Activated naive CD4-positive, alpha-beta T cell treated with anti-CD3 and anti-CD28 coated beads, Interleukin-2, amount 50 U/mL, for 16 hours (primary cell): ENCODE results near the gene FCSK.
"Not testable (repeated sequence)": the region's sequence is repeated elsewhere in the genome, so short reads cannot be mapped to it uniquely, and the experiment has no call there.

Experiments
- DNase-seq: peaks from one replicate; pipeline ENCODE4 v3.0.0-alpha.2; 2020

The FCSK gene

GRCh38 chr16:70454222-70455034, at the start of gene FCSK:
Gene FCSK, plus strand, starts transcription at chr16:70454595. Its CDS starts 8,596 bp downstream, at chr16:70463191.
- DNase-seq: peak; percentile 70

GRCh38 chr16:70406104-70406503, 48.3 kb upstream of the FCSK start:
- not testable (repeated sequence) for DNase-seq

- DNase-seq: no peak
These were observed 46.6 kb upstream of the FCSK start for GRCh38 chr16:70407811-70408274.

GRCh38 chr16:70410734-70411133, 43.7 kb upstream of the FCSK start:
- no peak for DNase-seq

- no peak for DNase-seq
These were observed 42.0 kb upstream of the FCSK start for GRCh38 chr16:70412385-70412784.

GRCh38 chr16:70413572-70413971, 40.8 kb upstream of the FCSK start:
- not testable (repeated sequence) for DNase-seq

- DNase-seq: no peak
These were observed 37.4 kb upstream of the FCSK start for GRCh38 chr16:70416748-70417616.

GRCh38 chr16:70417661-70418060, 36.7 kb upstream of the FCSK start:
- DNase-seq: no peak

- peak; percentile 24 for DNase-seq
These were observed 36.0 kb upstream of the FCSK start for GRCh38 chr16:70418274-70418992.

GRCh38 chr16:70418993-70419318, 35.4 kb upstream of the FCSK start:
- DNase-seq: no peak

GRCh38 chr16:70419384-70420327, 34.7 kb upstream of the FCSK start:
- no peak for DNase-seq

GRCh38 chr16:70421014-70421413, 33.4 kb upstream of the FCSK start:
- DNase-seq: no peak

GRCh38 chr16:70421473-70422311, 32.7 kb upstream of the FCSK start:
- no peak for DNase-seq

- no peak for DNase-seq
These were observed 31.9 kb upstream of the FCSK start for GRCh38 chr16:70422543-70422942.

GRCh38 chr16:70427786-70428177, 26.6 kb upstream of the FCSK start:
- no peak for DNase-seq

- no peak for DNase-seq
These were observed 26.0 kb upstream of the FCSK start for GRCh38 chr16:70428178-70428998.

- no peak for DNase-seq
These were observed 24.3 kb upstream of the FCSK start for GRCh38 chr16:70429888-70430666.

GRCh38 chr16:70430667-70431536, 23.5 kb upstream of the FCSK start:
- DNase-seq: peak; percentile 62
